NCI-H2029 treated with DMSO at 0.1 percent for 48 hours (cell line): ENCODE results near the gene NR3C2.

Experiments
- DNase-seq: peaks from one replicate; lab custom pipeline; 2025; lab: John Stamatoyannopoulos, UW

NR3C2 gene

DNA sequence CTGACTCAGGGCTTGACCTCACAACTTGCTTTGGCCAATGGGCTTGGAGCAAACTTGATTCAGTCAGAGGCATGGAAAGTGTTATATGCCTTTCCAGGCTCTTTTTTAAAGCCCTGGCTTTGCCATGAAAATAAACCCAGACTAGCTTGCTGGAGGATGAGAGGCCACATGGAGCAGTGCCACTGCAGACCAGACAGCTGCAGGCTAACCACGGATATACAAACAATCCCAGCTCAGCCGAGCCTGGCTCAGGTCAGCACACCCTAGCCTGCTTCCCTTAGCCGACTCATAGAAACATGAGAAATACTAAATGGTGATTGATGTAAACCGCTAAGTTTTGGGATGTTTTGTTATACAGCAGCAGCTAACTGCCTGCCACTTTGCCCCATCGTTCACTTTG lies 365.2 kb downstream of the NR3C2 start:
- DNase-seq = no peak

DNA sequence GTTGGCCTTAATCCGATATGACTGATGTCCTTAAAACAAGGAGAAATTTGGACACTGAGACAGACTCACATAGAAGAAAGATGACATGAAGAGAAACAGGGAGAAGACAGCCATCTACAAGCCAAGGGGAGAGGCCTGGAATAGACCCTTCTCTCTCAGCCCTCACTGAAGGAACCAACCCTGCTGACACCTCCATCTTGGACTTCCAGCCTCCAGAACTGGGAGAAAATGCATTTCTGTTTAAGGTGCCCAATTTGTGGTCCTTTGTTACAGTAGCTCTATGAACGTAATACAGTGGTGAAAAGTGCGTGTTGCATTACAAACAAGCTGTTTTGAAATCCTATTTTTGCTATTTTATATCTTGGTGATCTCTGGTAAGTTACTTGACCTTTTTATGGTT lies 366.8 kb downstream of the NR3C2 start:
- no peak for DNase-seq

DNA sequence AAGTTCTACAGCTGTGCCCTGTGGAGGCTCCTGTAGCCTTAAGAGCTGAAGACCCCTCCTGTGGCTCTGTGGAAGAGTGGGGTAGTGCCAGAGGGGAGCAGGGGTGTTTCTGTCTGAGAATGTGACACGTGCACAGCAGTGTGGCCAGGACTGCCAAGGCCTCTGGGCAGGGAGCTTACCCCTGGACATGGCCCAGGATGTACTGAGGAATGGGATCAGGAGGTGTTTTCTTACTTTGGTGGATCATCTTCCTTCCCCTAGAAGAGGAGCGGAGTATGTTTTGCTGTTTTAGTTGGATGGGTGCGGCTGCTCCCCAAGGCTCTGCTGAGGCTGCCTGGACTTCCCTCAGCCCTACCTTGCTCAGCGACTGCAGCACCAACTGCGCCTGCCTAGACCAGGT lies 367.8 kb downstream of the NR3C2 start:
- no peak for DNase-seq

DNA sequence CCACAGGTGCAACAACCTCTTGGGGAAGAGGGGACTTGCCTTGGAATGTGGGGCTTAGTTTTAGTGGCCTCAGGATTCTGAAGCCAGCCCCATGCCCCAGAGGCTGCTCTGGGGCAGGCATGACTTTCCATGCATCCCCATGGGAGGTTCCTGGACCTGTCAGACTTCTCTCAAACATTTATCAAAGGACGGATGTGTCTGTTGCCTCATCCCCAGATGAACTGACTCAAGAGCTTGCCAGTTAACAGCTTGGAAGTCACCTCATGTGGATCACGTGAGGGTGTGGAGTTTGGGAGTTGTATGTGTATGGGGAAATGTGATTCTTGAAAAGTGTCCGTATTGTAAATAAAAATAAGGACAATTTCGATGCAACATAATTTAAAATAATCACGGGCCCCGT lies 368.9 kb downstream of the NR3C2 start:
- DNase-seq = no peak

DNA sequence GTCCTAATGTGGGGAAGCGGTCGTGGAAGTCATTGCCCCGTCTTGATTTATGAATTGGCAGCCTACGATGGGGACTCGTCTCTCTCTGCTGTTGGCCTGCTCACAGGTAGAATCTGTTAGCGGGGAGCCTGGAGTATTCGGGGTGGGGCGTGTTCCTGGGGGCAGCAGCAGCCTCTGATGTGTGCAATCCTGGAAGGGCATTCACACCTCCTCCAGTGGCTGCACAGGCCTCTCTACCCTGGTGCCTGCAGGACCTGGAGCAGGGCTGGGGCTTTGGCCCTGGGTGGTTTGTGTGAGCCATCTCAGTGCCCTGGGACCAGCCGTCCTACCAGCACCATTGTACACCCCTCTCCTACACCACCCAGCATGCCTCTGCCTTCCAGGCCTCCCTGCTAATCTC lies 369.4 kb downstream of the NR3C2 start:
- DNase-seq = no peak

DNA sequence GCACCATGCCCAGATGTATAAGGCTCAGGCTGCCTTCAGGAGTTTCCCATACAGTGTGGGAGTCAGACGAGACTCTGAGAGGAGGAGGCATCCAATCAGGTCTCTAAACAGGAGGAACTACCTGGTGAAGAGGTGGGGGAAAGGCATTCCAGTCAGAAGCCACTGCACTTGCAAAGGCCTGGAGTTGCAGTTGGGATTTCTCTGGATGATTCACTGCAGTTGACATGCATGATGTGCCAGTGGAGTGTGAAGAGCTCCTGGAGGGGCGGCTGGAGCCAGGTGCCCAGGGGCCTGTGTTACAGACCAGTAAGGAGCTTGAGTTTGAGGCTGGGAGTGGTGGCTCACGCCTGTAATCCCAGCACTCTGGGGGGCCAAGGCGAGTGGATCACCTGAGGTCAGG lies 371.2 kb downstream of the NR3C2 start:
- no peak for DNase-seq

DNA sequence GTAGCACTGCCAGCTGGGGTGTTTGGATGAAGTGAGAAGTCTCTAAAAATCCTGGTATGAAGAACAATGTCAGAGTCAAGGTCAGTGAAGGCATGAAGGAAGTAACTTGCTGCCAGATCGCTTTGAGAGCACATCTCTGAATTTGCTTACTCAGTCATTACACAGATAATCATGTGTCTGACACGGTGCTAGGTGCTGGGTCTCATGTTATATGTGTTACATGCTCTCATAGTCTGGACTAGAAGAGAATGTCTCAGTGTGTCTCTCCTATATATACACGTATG lies 372.4 kb downstream of the NR3C2 start:
- DNase-seq = no peak

DNA sequence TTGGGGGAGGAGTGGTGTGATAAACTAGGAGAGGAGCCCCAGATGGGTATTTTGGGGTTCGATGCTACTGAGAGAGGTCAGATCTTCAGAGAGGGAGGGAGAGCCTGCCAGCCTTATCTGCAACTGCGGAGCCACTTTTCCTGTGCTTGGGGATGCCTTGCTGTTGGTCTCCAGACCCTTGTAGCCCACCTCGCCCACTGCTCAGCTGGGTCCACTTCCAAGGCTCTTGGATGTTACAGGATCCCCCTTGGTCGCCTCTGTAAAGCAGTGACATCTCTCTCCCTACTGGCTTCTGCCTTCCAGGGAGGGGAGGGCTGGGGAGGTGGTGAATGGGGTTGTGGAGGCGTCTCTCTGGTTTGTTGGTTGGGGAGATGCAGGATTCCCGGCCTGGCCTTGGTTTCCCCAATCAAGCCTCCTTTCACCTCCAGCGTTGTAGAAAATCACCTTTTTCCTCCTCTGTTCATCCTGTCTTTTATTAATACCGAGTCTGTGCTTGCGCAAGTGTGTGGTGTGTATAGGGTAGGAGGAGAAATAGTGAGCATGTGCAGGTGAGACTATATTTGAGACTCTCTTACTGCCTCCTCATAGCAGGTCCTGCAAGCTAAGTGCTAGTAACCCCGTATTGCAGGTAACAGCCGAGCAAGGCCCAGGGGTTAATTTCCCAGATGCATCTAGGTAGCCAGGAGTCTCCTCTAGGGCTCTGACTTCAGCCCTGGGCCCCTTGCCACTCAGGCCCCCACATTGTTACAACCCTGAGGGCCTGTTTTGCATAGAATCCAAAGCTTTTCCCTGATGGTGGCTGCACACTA lies 372.9 kb downstream of the NR3C2 start:
- DNase-seq = no peak

DNA sequence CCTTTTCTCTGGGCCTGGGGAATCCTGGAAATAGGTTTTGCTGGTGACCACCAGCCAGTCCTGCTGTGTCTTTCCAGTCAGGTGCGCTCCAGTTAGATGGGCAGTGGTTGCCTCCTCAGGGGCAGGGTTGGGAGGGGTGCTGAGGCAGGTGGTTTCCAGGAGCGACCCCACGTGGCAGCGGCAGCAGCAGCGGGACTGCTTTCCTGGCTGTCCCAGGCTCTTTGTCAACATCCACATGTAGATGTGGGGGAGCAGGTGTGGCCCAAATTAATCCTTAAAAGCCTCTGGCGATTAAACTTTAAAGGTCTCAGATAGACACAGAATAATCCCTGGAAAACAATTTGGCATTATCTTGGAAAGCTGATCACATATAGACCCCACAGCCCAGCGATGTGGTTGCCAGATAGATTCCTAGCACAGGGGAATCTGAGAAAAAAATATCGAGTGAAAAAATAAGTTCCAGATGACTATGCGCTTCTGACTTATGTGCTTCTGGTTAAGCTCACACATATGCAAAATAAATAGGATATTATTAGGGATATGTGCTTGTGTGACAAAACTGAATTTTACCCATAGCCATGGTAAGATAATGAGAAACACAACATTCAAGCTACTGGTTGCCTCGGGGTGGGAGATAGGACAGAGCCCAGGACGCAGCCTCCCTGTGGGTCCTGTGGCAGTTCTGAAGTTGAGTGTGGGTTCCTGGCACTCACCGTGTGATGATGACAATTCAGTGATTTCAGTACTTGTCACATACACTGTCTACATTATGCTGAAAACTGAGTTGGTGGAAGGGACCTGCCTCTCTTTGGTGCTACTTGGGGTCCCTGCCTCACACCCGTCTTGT lies 373.9 kb downstream of the NR3C2 start:
- no peak for DNase-seq

DNA sequence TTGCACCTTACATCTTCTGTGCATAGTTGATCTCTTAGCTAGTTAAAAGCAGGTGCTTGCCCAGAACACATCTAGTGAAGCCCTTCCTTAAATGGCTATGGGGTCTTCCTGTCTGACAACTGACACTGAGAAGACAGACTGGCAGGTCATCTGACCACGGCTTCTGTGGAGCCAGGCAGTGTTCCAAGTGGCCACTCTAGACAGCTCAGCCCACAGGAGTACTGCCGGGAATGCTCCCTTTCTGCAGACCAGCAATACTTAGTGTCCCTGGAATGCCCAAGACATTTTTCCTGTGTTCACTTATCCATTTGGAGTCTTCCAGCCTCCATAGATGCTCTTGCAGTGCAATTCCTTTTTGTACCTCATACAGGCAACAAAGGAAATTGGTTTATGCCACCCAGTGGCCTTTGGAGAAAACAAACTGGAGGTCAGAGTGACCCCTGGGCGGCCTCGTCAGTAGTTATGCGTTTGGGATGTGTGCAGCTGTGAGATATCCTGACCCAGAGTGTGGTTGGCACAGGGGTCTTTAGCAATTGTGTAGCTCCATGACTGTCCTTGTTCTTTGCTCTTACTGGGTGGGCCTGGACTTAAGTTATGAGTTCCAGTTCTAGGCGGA lies 374.8 kb downstream of the NR3C2 start:
- no peak for DNase-seq

DNA sequence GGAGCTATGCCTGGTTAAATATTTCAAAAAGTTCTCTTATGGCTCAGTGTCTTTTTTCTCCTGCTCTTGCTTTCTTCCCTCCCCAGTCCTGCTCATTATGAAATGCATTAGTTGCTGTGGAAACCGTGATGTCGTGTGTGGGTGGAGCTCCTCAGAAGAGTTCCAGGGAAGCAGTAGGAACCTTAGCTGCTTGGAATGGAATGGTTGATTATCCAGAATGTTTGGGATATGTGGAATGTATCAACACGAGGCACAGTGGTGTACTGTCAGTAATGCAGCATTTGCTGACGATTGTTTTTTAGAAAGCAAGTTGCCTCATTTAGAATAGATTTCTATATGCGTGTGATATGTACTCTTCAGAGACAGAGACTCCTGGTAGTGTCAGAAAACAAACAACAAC lies 377.1 kb downstream of the NR3C2 start:
- DNase-seq = no peak

DNA sequence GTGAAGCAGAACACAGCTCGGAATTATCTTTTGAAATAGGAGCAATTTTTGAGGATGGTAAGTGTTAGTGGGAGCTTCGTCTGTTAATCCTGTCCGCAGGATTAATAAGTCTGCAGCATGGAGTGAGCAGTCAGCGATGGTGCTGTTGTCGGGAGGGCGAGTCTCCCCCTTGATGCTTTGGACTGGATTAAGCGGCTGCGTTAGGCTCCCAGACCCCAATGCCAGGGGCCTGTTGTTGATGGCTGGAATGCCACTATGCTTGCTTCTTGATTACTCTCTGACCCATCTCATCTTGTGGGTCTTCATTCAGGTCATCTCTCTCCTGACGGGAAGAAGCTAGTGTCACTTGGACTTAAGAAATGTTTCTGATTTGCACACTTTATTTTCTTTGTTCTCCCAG lies 377.8 kb downstream of the NR3C2 start:
- DNase-seq = no peak

DNA sequence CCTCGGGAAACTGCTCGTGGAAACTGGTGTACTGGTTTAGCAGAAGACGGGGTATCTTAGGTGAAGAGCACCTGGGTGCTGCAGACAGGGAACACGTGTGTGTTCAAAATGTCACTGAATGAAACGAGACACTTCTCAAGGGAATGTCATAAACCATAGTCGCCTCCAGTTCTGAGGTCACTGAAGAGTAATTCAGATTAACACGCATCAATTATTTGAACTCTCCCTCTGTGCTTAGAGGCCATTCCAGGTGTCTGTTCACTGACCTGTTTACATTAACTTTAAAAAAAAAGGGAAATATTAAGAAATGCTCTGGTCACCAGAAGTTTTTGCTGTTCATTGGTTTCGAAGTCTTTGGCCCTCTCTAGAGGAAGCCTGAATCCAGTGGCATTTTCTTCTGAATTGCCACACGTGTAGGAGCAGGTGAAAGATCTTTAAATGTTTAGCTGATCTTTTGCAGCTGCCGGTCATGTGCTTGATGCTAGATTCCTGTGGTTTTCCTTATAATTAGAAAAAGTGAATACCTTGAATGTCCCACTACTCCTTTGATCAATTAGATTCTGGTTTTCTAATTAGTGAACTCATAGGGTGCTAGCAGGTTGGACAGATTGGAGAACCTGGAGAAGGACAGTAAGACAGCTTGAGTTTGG lies 379.8 kb downstream of the NR3C2 start:
- no peak for DNase-seq

DNA sequence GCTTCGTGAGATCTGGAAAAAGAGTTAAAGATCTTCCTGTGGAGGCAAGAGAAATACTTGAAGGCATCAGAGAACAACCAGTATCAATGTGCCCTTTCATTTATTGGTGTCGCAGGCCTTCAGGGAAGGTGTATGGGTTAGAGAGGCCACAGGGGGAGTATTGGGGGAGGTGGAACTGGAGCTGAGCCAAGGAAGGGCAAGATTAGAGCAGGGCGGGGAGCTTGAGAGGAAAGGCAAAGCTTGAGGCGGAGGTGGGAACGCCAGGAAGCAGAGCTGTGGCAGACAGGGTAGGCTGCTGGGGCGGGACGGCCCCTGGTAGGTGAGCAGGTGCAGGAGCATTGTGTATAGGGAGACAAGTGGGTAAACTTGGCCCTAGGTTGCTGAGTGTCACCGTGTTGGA lies 380.4 kb downstream of the NR3C2 start:
- DNase-seq = peak; percentile 85

DNA sequence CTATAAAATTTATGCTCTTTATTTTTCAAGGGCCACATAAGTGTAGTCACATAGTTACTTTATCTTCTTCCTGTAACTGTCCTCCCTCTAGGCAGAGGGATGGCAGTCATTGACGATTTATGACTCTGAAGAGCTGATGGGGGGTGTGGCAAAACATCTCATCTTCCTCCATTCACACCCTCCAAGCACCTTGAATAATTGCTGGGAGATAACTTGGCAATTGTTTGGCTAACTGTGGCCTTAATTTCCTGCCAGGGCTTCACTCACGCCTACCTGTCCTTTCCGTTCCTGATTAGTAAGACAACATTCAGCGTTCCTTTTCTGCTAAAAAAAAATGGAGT lies 381.1 kb downstream of the NR3C2 start:
- DNase-seq = peak; percentile 50

DNA sequence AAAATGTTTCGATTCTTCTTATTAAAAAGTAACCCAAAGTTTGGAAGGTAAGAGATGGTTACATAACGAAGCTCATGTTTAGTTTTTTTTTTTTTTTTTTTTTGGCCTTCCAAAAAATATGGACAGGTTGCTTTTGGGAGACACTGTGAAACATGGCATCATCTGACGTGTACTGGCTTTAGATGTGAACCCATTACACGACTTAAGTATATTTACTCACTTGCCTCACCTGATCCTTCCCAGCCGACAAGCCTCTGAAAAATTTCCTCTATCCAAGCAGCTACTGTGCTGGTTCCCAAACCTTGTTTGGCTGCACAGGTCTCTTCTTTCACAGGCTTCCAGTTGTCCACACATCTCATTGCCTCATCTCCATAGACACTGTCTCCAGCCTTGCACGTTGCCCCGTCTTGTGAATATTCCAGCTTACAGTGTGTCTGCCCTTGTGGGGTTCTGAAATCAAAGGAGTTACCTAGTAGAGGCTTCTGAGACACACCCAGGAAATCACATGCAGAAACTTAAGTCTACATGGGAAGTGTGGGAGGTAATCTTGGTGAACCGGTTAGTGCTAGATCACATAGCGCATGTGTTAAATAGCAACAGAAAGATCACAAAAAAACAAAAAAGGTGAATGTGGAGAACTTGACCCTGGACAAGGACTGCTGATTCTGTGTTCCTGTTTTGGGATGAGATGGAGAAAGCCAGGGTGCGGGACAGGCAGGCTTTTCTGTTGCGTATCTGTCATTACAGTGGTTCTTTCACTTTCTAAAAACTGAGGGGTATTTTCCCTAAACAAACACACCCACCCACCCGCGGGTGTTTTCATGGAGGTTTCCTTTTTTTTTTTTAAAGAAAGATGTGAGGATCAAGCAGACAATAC lies 381.7 kb downstream of the NR3C2 start:
- DNase-seq = peak; percentile 24

DNA sequence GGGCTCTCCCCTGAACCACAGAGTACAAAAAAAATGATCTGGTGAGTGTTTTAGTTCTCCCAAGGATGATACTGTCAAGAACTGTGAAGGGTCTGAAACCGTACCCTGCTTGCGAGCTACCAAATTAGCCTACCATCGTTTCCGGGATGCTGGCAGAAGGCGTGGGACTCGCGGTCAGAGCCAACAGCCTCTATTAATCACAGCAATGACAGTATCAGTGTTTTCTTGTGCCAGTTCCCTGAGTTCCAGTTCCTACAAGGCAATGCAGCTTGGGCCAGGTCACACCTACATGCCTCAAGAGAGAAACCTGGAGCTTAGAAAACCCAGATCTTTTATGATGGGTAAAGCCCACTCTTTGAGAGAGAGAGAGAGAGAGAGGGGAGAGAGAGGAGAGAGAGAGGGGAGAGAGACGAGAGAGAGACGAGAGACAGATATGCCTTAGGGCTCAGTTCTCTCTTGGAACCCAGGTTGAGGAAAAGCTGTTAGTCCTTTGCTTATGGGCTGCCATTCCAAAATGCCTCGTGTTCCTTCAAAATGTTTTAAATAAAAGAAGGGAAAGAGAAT lies 382.5 kb downstream of the NR3C2 start:
- no peak for DNase-seq

DNA sequence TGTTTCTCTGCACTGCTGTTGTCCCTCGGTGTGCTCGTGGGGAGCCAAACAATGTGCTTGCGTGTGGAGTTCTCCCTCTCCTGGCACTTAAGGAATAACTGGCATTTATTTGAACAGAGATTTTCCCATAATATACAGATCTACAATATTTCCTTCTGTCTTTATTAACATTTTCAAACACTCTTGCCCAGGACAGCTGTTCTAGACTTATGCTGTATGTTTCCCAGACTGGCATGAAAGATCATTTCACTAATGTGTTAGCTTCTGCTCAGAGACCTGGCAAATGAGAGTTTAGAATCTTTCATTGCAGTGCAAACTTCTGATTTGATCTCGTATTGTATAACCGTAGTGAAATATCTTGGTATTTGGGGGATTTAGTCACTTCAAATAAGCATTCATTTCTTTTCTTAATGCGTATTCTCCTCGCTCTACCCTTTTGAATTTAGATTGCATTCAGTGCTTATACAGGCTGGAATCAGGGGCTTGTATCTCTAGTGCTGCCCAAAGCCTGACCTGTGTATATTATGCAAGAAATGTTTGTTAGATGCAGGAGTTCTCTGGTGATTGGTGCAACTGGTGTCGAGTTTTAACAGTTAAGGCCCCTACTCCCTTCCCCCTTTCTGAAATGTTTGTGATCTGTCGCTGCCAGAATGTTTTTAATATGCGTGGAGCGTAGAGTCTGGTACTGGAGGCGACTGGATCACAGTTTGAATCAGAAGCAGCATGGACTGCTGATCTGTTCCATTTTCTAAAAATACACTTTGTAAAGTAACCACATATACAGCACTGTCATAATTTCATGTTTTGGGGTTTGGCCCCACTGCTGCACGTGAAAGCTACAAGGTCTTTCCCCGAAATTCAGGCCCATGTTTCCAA lies 384.0 kb downstream of the NR3C2 start:
- DNase-seq = no peak

DNA sequence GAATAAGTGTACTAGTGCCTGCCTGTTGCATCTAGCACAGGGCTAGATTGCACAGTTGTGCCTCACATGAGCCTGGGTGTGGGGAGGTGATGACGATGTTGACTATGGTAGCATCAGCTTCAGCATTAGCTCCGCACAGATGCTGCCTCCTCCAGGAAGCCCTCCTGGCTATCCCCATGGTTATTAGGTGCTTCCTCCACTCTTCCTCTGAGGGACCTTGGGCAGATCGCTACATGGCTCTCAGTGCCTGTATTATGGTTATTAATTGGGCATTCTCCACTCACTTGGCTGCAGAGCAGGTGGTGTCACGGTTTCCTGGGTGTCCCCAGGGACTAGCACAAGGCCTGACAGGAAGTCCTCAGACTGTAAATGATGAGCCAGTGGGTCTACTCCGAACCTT lies 384.7 kb downstream of the NR3C2 start:
- no peak for DNase-seq

DNA sequence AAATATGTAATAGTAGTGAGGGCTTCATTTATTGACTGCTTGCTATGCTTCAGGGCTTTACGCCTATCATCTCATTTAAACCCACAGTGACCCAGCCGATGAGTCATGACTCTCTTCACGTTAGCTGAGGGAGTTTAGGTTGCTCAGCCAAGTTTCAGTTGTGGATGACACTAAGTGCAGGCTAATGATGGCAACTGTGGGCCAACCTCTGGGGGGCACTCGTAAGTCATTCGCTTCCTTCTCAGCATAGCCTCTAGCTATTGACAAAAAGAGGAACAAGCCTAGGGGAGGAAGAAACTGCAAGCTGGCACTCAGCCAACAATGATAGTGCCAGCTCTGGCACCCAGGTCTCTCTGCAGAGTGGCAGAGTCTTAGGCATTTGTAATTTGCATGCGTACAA lies 385.3 kb downstream of the NR3C2 start:
- DNase-seq = peak; percentile 59

DNA sequence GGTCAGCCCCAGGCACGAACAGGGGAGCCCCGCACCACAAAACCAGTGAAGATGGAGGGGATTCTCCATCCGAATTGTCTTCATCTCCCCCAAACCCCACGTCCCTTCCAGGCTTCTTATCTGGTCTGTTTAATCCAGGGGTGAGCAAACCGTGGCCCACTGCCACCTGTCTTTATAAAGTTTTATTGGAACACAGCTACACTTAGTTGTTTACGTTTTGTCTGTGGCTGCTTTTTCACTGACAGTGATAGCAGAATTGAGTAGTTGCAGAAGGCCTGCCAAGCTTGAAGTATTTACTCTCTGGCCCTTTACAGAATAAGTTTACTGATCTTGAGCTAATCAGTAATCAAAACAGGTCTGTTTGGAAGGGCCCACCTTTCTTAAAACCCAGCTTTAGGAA lies 386.4 kb downstream of the NR3C2 start:
- DNase-seq = no peak
